Measurements from ENCODE around the gene SEC14L5.

DNA sequence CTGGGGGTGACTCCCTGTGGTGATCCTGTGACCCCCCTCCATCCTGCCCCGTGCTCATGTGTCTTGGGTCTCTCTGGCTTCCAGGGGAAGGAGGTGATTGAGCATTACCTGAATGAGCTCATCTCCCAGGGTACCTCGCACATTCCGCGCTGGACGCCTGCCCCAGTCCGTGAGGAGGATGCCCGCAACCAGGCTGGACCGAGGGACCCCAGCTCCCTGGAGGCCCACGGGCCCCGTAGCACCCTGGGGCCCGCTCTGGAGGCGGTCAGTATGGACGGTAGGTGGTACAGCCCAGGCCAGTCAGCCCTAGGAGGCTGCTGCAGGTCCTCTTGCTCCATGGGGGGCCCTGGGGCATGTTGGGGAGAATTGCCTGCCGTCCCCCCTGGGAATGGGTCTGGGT lies 33.6 kb downstream of the SEC14L5 start:
- TF ChIP-seq, protein P1, sequence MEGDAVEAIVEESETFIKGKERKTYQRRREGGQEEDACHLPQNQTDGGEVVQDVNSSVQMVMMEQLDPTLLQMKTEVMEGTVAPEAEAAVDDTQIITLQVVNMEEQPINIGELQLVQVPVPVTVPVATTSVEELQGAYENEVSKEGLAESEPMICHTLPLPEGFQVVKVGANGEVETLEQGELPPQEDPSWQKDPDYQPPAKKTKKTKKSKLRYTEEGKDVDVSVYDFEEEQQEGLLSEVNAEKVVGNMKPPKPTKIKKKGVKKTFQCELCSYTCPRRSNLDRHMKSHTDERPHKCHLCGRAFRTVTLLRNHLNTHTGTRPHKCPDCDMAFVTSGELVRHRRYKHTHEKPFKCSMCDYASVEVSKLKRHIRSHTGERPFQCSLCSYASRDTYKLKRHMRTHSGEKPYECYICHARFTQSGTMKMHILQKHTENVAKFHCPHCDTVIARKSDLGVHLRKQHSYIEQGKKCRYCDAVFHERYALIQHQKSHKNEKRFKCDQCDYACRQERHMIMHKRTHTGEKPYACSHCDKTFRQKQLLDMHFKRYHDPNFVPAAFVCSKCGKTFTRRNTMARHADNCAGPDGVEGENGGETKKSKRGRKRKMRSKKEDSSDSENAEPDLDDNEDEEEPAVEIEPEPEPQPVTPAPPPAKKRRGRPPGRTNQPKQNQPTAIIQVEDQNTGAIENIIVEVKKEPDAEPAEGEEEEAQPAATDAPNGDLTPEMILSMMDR (IDR thresholded peaks at IDR 0.05), result no peak
- TF ChIP-seq POLR2A (IDR thresholded peaks at IDR 0.05; ENCODE audit: low read depth) (no peak), EP300 (IDR thresholded peaks at IDR 0.05) (no peak), POLR2AphosphoS5 (IDR thresholded peaks at IDR 0.05) (no peak)

Measured in esophagus muscularis mucosa (tissue), 4 donors.